DLD1 (cell line): Measurements from ENCODE around the gene BAK1.

Source experiments
- in situ Hi-C: cut with HindIII; loops from 2 replicates; pipeline ENCODE4 v1.10.0; 2017; ENCODE audit warnings: low sequenced_read_pairs

The BAK1 gene

GRCh38 chr6:33579828-33580714, at the start of gene BAK1:
Gene BAK1 (minus strand): TSS chr6:33580276. CDS start chr6:33577604, 2,672 bp downstream.
- in situ Hi-C loops, result loop anchor here (10.0 kb wide), 2 partner anchors 75 to 265 kb away; no protein-coding TSS in a partner anchor

GRCh38 chr6:33628401-33628964, 48.4 kb upstream of the BAK1 start:
- in situ Hi-C loops, result no loop called here

GRCh38 chr6:33627876-33628275, 47.8 kb upstream of the BAK1 start:
- in situ Hi-C loops, result no loop called here

DNA sequence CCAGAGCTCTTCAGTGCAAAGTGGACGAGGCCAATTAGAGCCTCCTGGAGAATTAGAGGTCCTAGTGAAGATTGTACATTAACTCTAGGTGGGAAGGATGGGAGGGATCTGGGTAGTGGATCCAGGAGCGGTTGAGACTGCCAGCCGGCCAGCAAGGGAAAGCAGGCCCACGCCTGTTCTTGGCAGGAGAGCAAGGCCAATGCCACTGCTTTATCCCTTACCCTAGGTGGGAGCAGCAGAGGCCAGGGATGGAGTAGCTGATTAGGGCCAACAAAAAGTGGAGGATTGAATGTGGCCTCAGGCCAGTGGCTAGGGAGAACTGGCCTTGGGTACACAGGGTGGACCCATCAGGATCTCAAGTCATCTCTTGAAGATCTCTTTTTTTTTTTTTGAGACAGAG, 44.8 kb upstream of the BAK1 start:
- in situ Hi-C loops, result no loop called here

DNA sequence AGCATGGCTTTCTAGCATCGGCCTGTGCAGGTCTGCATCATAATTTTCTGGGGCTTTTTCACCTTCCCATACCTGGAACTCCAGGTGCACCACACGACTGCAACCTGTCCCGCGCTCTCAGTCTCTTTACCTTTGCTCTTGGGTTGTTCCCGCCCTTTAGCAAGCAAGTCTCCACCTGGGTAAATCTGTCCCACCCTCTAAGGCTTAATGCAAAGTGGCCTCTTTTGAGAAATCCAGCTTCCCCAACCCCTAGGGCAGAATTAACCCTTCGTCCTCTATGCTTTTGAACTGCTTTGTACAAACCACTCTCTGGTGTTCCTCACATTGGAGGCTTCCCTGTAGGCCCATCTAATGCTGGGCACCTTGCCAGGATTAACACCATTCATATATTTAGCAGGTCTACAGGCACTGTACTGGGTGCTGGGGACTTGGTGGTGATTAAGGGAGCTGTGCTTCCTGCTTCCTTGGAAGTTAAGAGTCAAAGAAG, 43.9 kb upstream of the BAK1 start:
- in situ Hi-C loops, result no loop called here

- in situ Hi-C loops, result no loop called here
These were observed 42.7 kb upstream of the BAK1 start for GRCh38 chr6:33622456-33623431.

GRCh38 chr6:33621711-33622388, 41.8 kb upstream of the BAK1 start:
- in situ Hi-C loops, result no loop called here

GRCh38 chr6:33620856-33621710, 41.0 kb upstream of the BAK1 start, which contains the start of gene ITPR3:
Gene ITPR3 (plus strand): TSS chr6:33621322. CDS start chr6:33621603, 281 bp downstream.
- in situ Hi-C loops, result no loop called here

DNA sequence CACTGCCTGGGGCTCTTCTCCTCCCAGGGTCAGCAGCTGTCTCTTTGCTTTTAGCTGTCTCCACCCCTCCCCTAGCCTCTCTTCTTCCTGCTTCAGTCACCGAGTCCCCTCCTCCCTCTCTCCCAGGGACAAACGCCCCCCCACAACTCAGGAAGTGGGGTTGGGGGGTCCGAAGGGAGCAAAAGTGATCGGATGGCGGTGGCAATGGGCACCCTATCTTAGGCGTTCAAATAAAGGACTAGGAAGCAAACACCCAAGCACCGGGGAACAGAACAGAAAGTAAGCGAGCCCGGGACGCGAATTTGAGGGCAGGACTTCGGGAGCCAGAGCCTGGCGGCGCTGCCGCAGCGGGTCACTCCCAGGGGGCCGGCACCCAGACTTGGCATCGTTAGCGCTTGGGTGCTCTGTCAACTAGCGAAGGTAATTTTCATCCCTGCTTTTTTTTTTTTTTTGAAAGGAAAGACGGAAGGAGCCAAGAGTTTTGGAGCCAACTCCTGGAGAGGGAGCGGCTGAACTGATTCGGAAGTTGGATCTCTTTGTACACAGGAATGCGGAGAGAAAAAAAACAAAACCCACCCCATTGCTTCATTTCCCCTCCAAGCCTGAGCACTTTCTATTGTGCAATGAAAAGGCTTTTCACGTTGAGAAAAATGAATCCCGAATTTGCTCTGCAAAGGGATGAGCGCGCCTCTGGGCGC, 40.2 kb upstream of the BAK1 start:
- in situ Hi-C loops, result no loop called here

DNA sequence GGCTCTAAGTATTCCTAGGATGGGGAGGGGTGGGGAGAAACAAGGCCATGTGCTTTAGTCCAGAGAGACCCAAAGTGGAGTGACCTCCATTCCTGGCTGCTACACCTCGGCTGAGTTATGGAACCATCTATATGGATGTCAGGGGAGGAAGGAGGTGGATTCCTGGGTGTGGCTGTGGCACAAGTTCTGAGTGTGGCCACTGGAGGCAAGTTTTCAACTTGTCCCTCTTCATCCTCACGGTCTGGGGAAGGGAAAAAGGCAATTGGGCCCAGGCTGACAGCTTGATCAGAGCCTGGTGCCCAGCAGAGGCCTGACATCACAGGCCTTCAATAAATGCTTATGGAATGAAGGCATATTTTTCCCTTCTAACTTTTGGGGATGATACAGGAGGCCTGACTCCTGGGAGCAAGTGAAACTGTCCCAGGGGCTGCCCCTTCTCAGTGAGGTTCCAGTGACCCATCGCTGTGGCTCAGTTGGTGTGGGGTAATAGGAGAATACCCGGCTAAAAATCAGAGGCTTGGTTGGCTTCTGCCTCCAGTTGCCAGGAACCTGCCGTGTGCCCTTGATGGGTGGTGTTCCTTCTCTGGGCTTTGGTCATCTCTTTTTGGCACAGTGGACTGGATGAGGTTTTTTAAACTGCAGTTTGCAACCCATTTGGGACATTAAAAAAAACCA, 39.2 kb upstream of the BAK1 start:
- in situ Hi-C loops, result no loop called here

DNA sequence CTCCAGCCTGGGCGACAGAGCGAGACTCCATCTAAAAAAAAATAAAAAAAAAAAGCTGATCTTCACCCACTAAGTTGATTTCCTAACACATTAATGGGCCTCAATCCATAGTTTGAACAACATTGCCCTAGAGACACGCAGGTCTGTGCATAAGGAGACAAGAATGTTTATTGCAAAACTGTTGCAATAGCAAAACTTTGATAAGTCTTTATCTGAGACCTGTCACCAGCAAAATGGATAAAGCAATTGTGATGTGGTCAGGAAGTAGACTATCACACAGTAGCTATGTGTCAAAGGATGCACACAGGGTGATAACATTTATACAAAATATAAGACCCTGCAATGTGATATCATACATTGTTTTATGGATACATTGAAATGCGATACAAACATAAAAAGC, 36.8 kb upstream of the BAK1 start:
- in situ Hi-C loops, result no loop called here

- in situ Hi-C loops, result no loop called here
These were observed 36.0 kb upstream of the BAK1 start for GRCh38 chr6:33616113-33616512.

- in situ Hi-C loops, result no loop called here
These were observed 33.7 kb upstream of the BAK1 start for GRCh38 chr6:33613795-33614168.

GRCh38 chr6:33613146-33613794, 33.2 kb upstream of the BAK1 start:
- in situ Hi-C loops, result no loop called here

DNA sequence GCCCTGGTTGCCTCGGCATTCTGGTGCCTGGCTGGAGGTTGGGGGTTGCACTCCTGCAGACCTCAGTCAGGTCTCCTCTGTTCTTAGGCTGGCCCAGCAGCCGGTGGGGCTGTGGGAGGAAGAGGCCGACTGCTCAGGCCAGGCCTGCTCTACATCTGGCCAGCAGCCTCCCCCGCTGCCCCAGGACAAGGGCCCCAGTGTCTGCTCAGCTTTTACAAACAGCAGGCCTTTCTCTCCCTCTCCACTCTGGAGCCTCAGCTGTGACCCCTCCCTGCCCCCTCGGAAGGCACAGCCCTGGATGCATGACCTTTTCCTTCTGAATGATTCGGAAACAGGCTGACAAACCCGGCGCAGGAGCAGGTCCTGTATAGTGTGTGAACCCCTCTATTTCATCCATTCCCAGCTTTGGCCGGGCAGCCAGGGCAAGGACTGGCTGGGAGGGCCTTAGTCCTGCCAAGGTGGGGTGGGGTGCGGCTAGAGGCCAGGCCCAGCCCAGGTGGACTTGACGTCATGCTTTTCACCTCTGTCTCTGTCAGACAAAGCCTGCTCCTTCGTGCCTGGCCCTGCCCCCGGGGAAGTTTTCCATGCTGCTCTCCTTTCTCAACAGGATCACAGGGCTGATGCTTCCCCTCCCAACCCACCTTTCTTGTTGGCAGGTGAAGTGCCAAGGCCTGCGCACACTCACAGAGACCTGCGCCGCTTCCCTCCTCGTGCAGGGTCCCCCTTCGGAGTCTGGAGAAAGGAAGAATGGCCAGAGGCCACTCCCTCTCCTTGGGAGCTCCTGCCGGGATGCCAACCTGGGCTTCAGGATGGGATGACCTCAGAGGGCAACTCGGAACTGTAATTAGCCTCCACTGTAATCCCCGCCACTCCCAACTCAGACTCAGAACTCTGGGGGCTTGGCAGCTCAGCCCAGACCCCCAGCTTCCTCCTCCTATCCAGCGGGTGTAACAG, 31.0 kb upstream of the BAK1 start:
- in situ Hi-C loops, result no loop called here

DNA sequence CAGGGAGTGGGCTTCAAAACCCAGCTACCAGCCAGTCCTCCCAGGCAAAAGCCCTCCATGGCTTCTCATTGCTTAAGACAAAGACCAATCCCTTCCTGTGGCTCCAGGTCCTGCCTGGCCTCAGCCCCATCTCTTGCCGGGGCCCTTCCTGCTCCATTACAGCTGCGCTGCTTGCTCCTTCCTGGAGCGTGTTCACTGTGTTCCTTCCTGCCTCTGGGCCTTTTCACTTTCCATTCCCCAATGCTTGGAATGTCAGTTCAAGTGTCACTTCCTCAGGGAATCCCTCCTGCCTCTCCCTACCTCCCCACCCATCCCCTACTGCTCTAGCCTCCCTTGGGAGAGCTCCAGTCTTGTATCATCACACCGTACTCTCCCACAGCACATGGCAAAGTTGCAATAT, 30.0 kb upstream of the BAK1 start:
- in situ Hi-C loops, result no loop called here

- in situ Hi-C loops, result no loop called here
These were observed 29.5 kb upstream of the BAK1 start for GRCh38 chr6:33609528-33609927.
